DMS 273 (cell line): ENCODE data around the gene ZNF493.
A peak's percentile ranks its signal among the peaks of the same experiment; 100 is the strongest.

ENCODE experiments used
- DNase-seq: peaks from one replicate; lab custom pipeline; 2025; ENCODE audit not compliant: unreplicated experiment; lab: John Stamatoyannopoulos, UW

ZNF493 gene

DNA sequence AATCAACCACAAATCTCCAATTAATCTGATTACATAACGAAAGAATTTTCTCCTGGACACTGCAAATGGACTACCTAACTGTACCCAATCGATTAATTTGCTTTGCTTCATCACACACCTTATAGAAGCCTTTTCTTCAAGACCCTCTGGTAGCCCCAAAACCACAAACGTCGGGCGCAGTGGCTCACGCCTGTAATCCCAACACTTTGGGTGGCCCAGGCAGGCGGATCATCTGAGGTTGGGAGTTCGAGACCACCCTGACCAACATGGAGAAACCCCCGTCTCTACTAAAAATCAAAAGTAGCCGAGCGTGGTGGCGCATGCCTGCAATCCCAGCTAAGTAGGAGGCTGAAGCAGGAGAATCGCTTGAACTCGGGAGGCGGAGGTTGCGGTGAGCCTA lies 65.6 kb downstream of the ZNF493 start:
- no peak for DNase-seq

DNA sequence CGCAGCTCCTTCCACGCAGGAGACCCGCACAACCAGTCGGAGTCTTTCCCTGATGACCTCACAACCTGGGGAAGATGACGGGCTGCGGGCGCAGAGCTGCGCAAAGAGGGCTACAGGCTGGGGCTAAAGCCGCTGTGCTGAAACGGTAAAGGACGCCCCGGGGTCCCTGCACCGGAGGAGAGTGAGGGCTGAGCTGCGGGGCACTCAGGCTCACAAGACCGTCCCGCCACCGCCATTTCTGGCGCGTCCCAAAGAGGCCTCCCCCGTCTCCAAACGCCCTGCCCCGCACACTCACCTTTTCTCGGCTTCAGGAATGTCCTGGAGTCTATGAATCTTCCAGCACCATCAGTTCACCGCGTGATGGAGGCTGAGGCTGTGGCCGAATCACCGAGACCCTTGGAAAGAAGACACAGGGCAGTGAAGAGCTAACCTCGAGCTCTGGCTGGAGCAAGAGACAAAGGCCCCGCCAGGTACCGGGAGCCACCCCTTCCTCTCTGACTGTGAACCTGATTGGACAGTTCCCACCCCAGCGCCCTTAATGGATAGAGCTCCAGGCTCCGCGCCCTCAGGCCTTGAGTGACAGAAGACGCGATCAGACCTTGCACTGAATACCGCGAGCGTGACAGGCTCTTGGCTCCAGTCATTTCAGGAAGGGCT lies 66.6 kb downstream of the ZNF493 start:
- DNase-seq = peak; percentile 97

DNA sequence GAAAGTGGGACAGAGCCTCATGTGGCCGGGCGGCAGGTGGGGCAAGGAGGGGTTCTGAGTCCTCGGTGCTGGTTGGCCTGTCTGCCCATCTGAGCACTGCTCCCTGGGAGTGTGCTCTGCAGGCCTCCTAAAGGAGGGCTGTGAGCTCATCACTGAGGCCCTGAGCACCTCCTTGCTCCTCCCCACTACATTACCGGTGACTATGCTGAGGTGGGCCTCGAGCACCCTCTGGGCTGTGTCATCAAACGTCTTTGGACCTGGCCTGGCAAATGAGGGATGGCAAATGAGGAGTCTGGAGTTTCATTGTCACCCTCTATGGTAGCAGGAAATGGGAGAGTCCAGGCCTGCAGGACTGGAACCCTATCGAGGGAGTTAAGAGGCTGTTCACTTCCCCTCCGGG lies 69.7 kb downstream of the ZNF493 start:
- DNase-seq = no peak

DNA sequence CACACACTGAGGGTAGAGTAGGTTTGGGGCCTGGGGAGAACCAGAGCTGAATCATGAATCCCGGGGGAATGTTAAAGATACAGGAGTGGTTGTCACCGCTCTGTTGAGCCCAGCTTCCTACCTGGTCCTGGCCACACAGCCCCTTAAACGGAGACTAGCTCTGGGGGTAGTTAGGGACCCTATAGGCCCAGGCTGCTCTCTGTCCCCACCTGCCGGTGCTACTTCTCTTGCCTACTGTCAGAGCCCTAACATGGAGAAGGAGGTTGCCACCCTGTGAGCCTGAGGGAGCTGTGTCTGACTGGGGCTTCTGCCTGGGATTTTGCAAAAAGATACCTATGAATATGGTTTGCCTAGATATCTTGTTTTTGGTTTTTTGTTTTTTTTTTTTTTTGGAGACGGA lies 71.9 kb downstream of the ZNF493 start:
- DNase-seq = peak; percentile 6

DNA sequence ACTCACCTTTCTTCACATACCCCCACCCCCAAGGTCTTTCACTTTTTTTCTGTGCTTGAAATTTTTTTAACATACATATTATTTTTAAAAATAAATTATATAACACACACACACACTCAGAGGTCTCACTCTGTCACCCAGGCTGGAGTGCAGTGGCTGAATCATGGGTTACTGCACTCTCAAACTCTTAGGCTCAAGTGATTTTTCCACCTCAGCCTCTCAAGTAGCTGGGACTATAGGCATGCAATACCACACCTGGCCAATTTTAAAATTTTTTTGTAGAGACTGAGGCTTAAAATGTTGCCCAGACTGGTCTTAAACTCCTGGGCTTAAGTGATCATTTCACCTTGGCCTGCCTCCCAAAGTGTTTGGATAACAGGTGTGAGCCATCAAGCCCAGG lies 75.6 kb downstream of the ZNF493 start:
- no peak for DNase-seq

DNA sequence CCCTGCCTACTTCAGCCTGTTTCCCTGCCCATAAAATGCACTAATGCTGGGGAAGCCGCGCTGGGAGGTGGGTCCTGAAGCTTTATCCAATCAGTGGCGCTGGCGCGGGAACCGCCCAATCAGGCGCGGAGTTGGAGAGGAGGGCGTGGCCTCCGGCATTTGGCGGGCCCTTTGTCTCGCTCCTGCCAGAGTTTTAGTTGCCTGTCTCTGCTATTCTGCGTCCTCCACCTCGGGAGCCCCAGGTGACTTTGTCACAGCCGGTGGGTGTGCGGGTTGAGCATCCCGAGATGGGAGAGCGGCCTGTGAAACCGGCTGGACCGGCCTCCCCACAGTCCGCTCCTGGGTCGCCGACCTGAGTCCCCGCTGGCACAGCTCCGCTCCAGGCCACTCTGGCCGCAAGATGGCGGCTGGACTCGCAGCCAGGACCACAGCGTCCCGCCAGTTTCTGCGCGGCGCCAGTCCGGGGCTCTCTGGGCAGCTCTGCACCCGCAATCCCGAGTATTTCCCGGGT lies 77.8 kb downstream of the ZNF493 start:
- peak; percentile 96 for DNase-seq
